AG09309 (cell line): ENCODE data around the gene RNF112.

Experiments used
- DNase-seq: peaks from one replicate; pipeline ENCODE4 v3.0.0-alpha.2; 2010; ENCODE audit warnings: low read depth
- H3K4me3 ChIP-seq: 2 replicates; pipeline ENCODE4 v1.5.1; 2011; ENCODE audit warnings: mild to moderate bottlenecking, low read depth, low read length, moderate library complexity; ENCODE audit not compliant: control insufficient read depth
- TF ChIP-seq, protein P1 (sequence below): IDR thresholded peaks from 2 replicates; pipeline ENCODE4 v1.5.1; 2011; ENCODE audit warnings: mild to moderate bottlenecking, low read depth, low read length, inconsistent platforms; ENCODE audit not compliant: insufficient read depth, control insufficient read depth; ENCODE audit errors: missing control alignments

RNF112 gene

DNA sequence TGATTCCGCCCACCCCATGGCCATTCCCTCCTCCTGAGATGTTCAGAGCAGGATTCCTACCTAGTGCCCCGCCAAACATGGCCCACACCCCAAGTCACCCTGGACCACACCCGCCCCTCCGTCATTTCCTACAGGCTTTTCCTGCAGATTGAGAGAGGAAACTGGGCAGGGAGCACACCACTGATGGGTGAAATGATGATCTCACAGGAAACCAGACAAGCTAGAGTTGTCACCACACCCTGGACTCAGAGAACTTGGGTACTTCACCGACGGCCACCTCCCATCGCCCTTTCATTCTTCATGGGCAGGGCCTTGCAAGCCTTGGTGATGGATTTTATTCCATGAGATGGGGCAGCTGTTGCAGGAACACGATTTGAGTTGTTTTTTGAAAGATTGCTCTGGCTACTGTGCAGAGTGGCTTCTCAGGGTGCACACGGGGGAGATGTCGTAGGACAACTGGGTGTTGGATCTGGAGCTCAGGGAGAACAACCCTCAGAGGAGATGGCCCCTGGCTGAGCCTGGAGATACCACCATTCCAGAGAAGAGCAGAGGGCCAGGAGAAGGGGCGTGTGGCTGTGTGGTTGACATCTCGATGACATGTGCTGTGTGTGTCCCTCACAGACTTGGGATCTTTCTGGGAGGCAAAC, 41.1 kb upstream of the RNF112 start:
- no peak overlapping the region for H3K4me3 ChIP-seq
- TF ChIP-seq, protein P1, sequence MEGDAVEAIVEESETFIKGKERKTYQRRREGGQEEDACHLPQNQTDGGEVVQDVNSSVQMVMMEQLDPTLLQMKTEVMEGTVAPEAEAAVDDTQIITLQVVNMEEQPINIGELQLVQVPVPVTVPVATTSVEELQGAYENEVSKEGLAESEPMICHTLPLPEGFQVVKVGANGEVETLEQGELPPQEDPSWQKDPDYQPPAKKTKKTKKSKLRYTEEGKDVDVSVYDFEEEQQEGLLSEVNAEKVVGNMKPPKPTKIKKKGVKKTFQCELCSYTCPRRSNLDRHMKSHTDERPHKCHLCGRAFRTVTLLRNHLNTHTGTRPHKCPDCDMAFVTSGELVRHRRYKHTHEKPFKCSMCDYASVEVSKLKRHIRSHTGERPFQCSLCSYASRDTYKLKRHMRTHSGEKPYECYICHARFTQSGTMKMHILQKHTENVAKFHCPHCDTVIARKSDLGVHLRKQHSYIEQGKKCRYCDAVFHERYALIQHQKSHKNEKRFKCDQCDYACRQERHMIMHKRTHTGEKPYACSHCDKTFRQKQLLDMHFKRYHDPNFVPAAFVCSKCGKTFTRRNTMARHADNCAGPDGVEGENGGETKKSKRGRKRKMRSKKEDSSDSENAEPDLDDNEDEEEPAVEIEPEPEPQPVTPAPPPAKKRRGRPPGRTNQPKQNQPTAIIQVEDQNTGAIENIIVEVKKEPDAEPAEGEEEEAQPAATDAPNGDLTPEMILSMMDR = no peak
- no peak for DNase-seq

GRCh38 chr17:19370493-19370960, 40.5 kb upstream of the RNF112 start:
- no peak for DNase-seq
- H3K4me3 ChIP-seq = no peak overlapping the region
- TF ChIP-seq, protein P1 = no peak

DNA sequence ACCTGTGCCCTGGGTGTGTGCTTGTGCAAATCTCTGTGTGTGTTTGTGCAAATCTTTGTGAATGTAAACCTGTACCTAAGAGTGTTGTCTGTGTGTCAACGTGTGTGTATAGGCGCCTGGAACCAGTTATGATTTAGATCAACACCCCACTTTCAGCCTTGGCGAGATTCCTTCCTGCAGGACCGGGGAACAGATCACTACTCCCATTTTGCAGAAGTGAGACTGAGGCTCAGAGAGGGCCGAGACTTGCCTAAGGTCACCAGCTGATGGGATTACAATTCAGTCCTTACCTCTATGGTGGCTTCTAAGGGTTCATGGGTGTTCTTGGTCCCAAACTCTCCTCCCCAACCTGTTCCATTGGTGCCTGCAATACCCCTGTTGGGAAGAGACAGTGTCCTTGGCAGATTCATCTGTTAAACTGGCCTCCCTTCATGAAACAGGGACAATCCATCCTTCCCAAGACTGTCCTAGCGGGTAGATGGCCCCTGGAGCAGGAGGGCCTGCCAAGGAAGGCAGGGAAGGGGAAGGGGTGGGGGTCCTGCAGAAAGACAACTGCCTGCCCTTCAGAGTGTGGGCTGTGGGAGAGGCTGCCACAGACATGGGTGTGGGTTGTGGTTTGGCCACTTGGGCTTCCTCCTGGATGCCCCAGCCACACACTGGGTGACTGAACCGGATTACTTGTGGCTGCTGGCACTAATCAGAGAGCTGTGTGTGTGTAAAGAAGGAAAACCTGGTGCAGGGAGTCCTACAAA, 39.6 kb upstream of the RNF112 start:
- H3K4me3 ChIP-seq = no peak overlapping the region
- DNase-seq = no peak
- TF ChIP-seq, protein P1 = no peak

DNA sequence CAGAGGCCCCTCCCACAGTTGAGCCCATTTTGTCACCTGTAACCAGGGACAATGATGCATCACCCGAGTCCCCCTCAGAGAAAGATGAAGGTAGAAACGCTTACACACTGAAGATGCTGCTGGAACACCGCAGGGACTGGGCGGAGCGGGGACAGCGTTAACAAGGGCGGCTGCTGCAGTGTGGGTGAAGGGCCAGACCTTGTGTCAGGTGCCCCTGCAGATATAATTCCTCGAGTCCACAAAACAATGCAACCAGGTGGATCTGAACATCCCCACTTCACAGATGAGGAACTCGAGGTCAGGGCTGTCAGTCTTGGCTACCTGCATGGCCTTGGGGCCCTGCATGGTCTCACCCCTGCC, 39.0 kb upstream of the RNF112 start:
- DNase-seq = no peak
- TF ChIP-seq, protein P1 = no peak
- H3K4me3 ChIP-seq = no peak overlapping the region

DNA sequence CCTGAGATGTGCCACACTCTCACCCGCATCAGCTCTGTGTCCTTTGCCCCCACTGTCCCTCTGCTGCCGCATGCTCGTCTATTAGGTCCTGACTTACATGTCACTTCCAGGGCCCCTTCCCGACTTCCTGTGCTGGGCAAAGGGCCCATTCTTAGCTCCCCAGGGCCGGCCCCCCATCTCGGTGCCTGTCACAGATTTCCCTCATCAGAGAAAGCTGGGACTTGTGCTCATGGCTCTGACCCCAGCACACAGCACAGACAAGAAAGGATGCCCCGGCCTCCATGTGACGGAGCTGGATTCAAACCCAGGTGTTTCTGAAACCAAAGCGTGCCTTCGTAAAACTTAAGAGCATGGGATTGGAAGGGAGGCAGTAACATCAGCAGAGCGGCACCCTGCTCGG, 38.6 kb upstream of the RNF112 start:
- no peak for DNase-seq
- no peak overlapping the region for H3K4me3 ChIP-seq
- TF ChIP-seq, protein P1 = no peak

GRCh38 chr17:19372866-19373504, 38.0 kb upstream of the RNF112 start:
- no peak overlapping the region for H3K4me3 ChIP-seq
- no peak for DNase-seq
- TF ChIP-seq, protein P1 = no peak
